Non-pigmented ciliary epithelial cell (primary cell): Measurements from ENCODE around the gene ADARB1.
A peak's percentile ranks its signal among the peaks of the same experiment; 100 is the strongest.

Source experiments
- DNase-seq: peaks from one replicate; pipeline ENCODE4 v3.0.0-alpha.2; 2010; ENCODE audit warnings: low read depth

The ADARB1 gene

DNA sequence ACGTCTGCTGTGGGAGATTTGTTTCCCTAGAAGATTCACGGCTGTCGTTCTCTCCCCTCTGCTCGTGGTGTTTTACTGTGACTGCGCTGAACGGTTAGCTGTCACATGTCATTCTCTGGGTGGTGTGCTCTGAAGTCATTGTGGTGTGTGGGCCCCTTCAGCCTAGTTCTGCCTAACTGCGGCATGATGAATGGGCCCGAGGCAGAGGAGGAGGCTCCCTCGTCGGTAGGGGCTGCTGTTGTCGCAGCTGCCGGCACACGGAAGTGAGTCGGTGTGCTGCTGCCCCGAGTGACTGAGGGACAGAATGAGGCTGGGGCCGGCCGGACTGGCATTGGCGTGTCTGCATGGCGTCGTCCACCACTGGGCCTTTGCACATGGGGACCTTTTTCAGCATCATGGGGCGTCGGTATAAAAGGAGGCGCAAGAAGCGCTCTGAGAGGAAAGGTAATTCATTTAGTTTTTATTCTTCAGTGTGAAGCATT is 77.9 kb downstream of the ADARB1 start:
- no peak for DNase-seq

- DNase-seq: no peak
Observed at GRCh38 chr21:45153358-45154318, 79.3 kb downstream of the ADARB1 start.

DNA sequence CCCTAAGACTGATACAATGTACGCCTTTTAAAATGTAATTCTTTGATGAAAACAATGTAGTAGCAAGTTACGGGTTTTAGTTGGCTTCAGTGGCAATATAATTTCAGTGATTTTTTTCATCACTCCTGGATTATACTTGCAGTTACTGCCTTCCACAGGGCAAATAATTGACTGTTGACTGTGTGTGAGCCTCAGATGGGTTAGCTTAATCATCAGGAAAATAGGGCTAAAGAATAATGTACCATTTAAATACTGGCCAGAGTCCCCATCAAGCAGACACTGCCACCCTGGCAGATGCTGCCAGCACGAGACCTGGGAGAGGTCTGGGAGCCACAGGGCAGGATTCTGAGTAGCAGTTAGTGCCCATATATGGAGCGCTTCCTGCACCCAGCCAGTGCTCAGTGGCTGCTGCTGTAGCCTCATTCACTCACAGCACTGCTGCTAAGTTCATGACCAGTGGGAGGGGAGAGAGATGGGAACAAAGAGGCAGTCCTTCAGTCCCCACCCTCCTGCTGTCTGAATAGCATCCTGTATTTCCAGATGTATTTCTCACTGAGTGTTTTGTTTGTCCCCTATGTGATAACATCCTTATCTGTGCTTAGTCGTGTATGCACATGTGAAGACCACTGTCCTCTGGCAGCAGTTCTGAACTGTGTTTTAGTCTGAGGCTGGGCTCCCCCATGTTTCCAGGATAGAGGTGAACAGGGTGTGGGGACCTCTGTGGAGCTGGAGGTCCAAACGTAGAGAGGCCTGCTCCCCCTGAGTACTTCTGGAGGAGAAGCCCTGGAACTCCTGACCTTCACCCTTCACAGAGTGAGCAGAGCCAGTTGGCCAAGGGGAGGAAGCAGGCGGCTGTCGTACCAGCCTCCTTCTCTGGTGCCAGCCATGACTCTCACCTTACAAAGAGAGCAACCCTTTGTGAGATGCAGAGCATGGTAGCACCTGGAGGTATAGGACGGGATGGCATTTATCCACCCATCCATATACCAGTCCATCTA is 80.4 kb downstream of the ADARB1 start:
- peak; percentile 68 for DNase-seq

- DNase-seq: no peak
Observed at GRCh38 chr21:45155910-45156309, 81.5 kb downstream of the ADARB1 start.

DNA sequence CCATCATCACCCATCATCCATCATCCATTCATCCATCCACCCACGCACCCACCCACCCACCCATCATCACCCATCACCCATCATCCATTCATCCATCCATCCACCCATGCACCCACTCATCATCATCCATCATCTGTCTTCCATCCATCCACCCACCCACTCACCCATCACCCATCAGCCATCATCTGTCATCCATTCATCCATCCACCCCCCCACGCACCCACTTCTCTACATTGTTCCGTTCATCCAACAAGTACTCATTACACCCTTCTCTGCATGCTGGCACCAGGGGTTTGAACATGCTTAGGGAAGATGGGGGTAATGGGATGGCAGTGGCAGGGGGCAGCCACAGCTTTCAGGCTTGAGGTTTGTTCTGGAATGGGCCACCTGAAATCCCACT is 82.1 kb downstream of the ADARB1 start:
- DNase-seq: no peak

DNA sequence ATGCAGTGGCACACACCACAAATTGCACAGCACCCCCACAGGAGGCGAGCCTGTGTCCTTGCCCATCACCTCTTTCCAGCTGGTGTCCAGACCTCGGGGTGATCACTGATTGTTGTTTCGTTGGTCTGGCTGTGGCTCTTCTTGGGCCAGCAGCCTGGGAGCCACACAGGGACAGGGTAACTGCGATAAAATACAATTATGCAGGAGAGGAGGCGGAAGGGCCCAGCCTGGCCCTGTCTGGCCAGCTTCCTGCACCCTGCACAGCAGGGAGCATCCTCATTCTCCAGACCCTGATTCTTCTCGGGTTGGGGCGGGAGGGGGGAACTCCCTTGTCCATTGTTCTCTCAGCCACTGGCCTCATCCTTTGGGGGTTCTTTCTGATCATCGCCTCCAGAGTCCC is 83.6 kb downstream of the ADARB1 start:
- DNase-seq: no peak

- no peak for DNase-seq
Observed at GRCh38 chr21:45158491-45159423, 84.4 kb downstream of the ADARB1 start.

DNA sequence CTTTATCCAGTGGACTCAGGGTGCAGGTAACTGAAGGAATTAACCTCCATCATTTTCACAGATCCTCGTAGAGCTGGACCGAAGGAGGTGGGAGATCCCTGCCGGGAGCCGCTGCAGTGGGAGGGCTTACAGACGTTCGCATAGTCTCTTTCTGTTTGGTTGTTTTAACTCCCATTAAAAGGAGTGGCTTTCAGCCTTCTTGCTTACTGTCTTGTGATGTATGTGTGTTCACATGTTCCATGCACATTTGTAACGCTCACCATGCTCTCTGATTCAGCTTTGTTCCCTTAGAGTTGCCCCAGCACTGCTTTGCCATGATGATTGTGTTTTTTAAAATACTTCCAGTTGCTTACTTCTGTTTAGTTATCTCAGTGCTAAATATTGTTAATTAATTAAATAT is 85.8 kb downstream of the ADARB1 start:
- DNase-seq: no peak

GRCh38 chr21:45161038-45161945 is 86.9 kb downstream of the ADARB1 start:
- DNase-seq: no peak

GRCh38 chr21:45162115-45162514 is 87.7 kb downstream of the ADARB1 start:
- DNase-seq: no peak

GRCh38 chr21:45162809-45163208 is 88.4 kb downstream of the ADARB1 start:
- no peak for DNase-seq

GRCh38 chr21:45163413-45164123 is 89.2 kb downstream of the ADARB1 start:
- DNase-seq: no peak

- no peak for DNase-seq
Observed at GRCh38 chr21:45164124-45164511, 89.7 kb downstream of the ADARB1 start.

DNA sequence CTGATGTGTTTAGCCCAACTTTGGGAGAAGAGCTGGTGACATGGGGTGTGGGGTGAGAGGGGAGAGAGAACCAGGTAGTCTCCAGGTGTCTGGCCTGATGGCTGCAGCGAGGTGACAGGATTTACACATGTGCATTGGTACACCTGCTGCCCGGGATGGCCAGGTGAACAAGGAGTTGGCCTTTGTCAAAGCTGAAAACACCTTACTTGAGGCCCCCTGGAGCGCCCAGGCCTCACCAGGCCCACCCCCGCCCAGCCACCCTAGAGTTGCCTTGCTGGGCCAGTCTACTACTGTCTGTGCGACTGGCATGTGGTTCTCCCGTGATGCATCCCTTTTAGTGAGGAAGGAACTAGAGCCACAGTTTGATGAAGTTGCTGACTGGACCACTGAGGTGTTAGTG is 90.5 kb downstream of the ADARB1 start:
- no peak for DNase-seq

DNA sequence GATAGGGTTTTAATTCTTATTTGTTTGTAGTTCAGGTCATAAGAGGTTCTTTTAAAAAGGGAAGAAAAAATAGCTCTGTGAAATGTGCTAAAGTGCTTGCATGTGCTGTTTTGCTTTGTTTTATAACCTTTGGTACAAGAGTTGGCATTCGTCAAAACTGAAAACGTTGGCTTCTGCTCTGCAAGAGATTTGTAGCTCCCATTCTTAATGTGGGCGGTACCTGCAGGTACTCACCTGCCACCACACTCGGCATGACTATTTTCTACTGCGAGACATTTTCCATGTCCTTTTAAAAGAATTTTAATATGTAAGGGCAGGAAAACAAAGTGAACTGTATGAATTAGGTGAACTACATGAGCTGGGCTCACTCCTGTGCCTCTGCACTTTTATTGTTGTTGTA is 92.6 kb downstream of the ADARB1 start:
- no peak for DNase-seq

GRCh38 chr21:45167796-45168222 is 93.4 kb downstream of the ADARB1 start:
- DNase-seq: peak; percentile 6

- DNase-seq: no peak
Observed at GRCh38 chr21:45168522-45168921, 94.1 kb downstream of the ADARB1 start.

- no peak for DNase-seq
Observed at GRCh38 chr21:45169001-45169400, 94.6 kb downstream of the ADARB1 start.

DNA sequence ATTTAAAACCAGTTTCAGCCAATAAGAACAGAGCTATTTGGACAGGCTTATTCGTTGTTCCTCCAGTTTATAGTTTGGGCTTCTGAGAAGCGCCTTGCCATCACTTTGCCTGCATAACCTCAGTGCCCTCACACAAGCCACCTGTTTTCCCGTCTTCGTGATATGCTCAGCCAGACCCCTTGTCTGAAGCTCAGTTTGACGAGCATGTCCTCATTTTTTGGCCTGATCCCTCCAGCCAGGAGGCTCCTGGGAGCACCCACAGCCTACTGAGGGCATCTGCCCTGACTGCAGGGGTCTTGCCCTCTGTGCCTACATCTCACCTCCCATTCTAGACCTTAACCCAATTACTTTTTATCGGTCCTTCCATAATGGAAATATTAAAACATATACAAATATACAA is 95.3 kb downstream of the ADARB1 start:
- no peak for DNase-seq

DNA sequence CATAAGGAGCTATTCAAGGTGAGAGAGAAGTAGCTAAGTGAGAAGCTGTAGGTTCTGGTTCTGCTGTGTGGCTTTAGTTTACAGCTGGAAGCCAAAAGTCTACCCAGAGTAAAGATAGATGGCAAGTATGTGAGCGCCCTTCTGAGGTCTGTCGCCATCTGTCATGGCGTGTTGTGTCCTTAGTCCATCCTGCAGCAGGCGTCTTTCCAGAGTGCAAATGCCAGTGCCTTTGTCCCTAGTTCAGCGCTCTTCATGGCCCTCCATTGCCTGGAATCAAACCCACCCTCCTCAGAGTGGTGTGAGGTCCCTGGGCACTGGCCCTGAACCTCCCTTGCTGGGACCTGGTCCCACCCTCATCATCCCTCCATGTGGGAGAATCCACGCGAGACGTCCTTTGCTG is 96.6 kb downstream of the ADARB1 start:
- no peak for DNase-seq
